CD4-positive, alpha-beta T cell (primary cell): ENCODE measurements around the gene DCP2. TPM values are rescaled to one million over a fixed set of nuclear protein-coding genes. Genes with fewer than 3 reads are reported as not detected.
"Not testable (repeated sequence)": the region's sequence is repeated elsewhere in the genome, so short reads cannot be mapped to it uniquely, and the experiment has no call there.

Source experiments
- ATAC-seq: fragments of 200-7000 bp; cut with Tn5 transposase; one replicate; pipeline ENCODE4 v1.10.0; 2022; ENCODE audit warnings: mild to moderate bottlenecking; ENCODE audit not compliant: poor library complexity
- CTCF ChIA-PET: fragments of 350-600 bp; sonication (Branson Sonifier 250); formaldehyde crosslinking; loops from one replicate; lab custom pipeline; 2021; ENCODE audit warnings: antibody characterized with exemption, inconsistent platforms; lab: Charles Lee
- POLR2A ChIA-PET: fragments of 350-600 bp; sonication (Branson Sonifier 250); formaldehyde crosslinking; loops from one replicate; lab custom pipeline; 2021; ENCODE audit warnings: antibody characterized with exemption, inconsistent platforms; lab: Charles Lee
- DNase-seq, 14 experiments: peaks; one replicate each; pipeline ENCODE4 v3.0.0-alpha.2; 2013 to 2020; ENCODE audit warnings: mixed read lengths in 2 of 14
- H3K27ac ChIP-seq, 2 donors: one replicate each; pipeline versions ENCODE4 v1.5.1 to v1.7.0; 2013; ENCODE audit warnings: low read length in 2 of 2, low read depth in 1 of 2, mild to moderate bottlenecking in 1 of 2
- H3K27me3 ChIP-seq, 2 experiments: 1 replicate in 1 of 2; 2 replicates in 1 of 2; pipeline versions ENCODE4 v1.6.1 to v1.7.0; 2013; ENCODE audit warnings: low read length in 2 of 2, control low read depth in 1 of 2, mild to moderate bottlenecking in 1 of 2, moderate library complexity in 1 of 2; ENCODE audit not compliant: insufficient read depth in 2 of 2, control insufficient read depth in 1 of 2
- H3K36me3 ChIP-seq: one replicate; pipeline ENCODE4 v1.6.1; 2013; ENCODE audit warnings: low read length, control low read depth; ENCODE audit not compliant: insufficient read depth
- H3K4me1 ChIP-seq: one replicate; pipeline ENCODE4 v1.6.1; 2013; ENCODE audit warnings: low read length, control low read depth; ENCODE audit not compliant: insufficient read depth
- H3K4me3 ChIP-seq: one replicate; pipeline ENCODE4 v1.5.1; 2013; ENCODE audit warnings: mild to moderate bottlenecking, low read length, moderate library complexity
- H3K9me3 ChIP-seq, 2 experiments: 1 replicate in 1 of 2; 2 replicates in 1 of 2; pipeline versions ENCODE4 v1.6.1 to v1.7.0; 2013; ENCODE audit warnings: low read length in 2 of 2, mild to moderate bottlenecking in 2 of 2, control low read depth in 1 of 2, moderate library complexity in 1 of 2; ENCODE audit not compliant: control insufficient read depth in 1 of 2, insufficient read depth in 1 of 2
- H3K27ac Mint-ChIP-seq: one replicate; pipeline ENCODE4 v1.8.0; 2020; ENCODE audit warnings: mixed read lengths
- H3K27me3 Mint-ChIP-seq: one replicate; pipeline ENCODE4 v1.8.0; 2021; ENCODE audit warnings: mixed read lengths
- H3K36me3 Mint-ChIP-seq: one replicate; pipeline ENCODE4 v1.8.0; 2021; ENCODE audit warnings: low read depth, mixed read lengths
- H3K4me1 Mint-ChIP-seq: one replicate; pipeline ENCODE4 v1.8.0; 2021; ENCODE audit warnings: low read depth, mixed read lengths
- H3K4me3 Mint-ChIP-seq: one replicate; pipeline ENCODE4 v1.8.0; 2020; ENCODE audit warnings: mild to moderate bottlenecking, mixed read lengths
- H3K9me3 Mint-ChIP-seq: one replicate; pipeline ENCODE4 v1.8.0; 2020; ENCODE audit warnings: mixed read lengths
- intact Hi-C, 2 experiments: fragments of 100-400 bp; cut with DNase I in 1 of 2; cut with micrococcal nuclease in 1 of 2; formaldehyde crosslinking; loops; one replicate each; pipeline versions ENCODE4 v1.15.1 to v1.9.0; 2023 to 2025; cut with DNase I, micrococcal nuclease
- total RNA-seq, 174 experiments: library from RNA in 2 of 174; stranded (reverse) in 2 of 174; gene quantifications; one replicate each; pipeline ENCODE4 v1.2.3 and lab custom pipeline; 2021 to 2026
- TF ChIP-seq, protein P1 (sequence below): fragments of 200-600 bp; IDR thresholded peaks from one replicate; pipeline ENCODE4 v1.8.0; 2022; ENCODE audit warnings: antibody characterized with exemption, mild to moderate bottlenecking

DCP2 gene
- total RNA-seq, 2 experiments from 2014 or later = 86.3 to 87.1 TPM

- intact Hi-C loops = no loop called here
- Mint-ChIP-seq H3K4me3 (no peak overlapping the region), H3K9me3 (no peaks in the 10 kb centered on the region), H3K4me1 (peaks cover 5% of the 10 kb centered on the region), H3K27ac (no peak overlapping the region), H3K27me3 (no peaks in the 10 kb centered on the region), H3K36me3 (no peaks in the 10 kb centered on the region)
- H3K4me1 ChIP-seq = no peaks in the 10 kb centered on the region
- H3K9me3 ChIP-seq = no peaks in the 10 kb centered on the region
- DNase-seq (peak in 1 of 14 experiments; percentile 23), ATAC-seq (no peak)
- H3K4me3 ChIP-seq = no peak overlapping the region
- no peak overlapping the region for H3K27ac ChIP-seq
- ChIA-PET CTCF (no interaction called here), POLR2A (no interaction called here)
- H3K36me3 ChIP-seq = no peaks in the 10 kb centered on the region
- TF ChIP-seq, protein P1, sequence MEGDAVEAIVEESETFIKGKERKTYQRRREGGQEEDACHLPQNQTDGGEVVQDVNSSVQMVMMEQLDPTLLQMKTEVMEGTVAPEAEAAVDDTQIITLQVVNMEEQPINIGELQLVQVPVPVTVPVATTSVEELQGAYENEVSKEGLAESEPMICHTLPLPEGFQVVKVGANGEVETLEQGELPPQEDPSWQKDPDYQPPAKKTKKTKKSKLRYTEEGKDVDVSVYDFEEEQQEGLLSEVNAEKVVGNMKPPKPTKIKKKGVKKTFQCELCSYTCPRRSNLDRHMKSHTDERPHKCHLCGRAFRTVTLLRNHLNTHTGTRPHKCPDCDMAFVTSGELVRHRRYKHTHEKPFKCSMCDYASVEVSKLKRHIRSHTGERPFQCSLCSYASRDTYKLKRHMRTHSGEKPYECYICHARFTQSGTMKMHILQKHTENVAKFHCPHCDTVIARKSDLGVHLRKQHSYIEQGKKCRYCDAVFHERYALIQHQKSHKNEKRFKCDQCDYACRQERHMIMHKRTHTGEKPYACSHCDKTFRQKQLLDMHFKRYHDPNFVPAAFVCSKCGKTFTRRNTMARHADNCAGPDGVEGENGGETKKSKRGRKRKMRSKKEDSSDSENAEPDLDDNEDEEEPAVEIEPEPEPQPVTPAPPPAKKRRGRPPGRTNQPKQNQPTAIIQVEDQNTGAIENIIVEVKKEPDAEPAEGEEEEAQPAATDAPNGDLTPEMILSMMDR = no peak
- H3K27me3 ChIP-seq = no peaks in the 10 kb centered on the region
Measured at GRCh38 chr5:112958093-112959088, 18.2 kb upstream of the DCP2 start.

- H3K9me3 Mint-ChIP-seq, H3K27me3 ChIP-seq, H3K9me3 ChIP-seq, H3K27me3 Mint-ChIP-seq, H3K4me1 ChIP-seq, H3K4me3 Mint-ChIP-seq, H3K36me3 ChIP-seq, H3K27ac ChIP-seq, H3K27ac Mint-ChIP-seq, H3K36me3 Mint-ChIP-seq, H3K4me3 ChIP-seq, ATAC-seq: not testable (repeated sequence)
- peaks cover 13% of the 10 kb centered on the region for H3K4me1 Mint-ChIP-seq
- peak in 1 of 14 experiments; percentile 37 for DNase-seq
- intact Hi-C loops = loop anchor here in 1 of 2 experiments (5.0 to 10.0 kb wide), 2 partner anchors 95 to 408 kb away; partner anchors contain the start of gene SRP19
- ChIA-PET CTCF (interaction anchor here (0.9 kb wide), 1 partner anchor 44 kb away, joined by 3 read pairs; no protein-coding TSS in a partner anchor), POLR2A (interaction anchor here (1.1 to 1.9 kb wide), 2 partner anchors 17 to 42 kb away, joined by 3 to 8 read pairs; partner anchors contain the start of gene DCP2)
Measured at GRCh38 chr5:112959872-112960271, 16.7 kb upstream of the DCP2 start.

DNA sequence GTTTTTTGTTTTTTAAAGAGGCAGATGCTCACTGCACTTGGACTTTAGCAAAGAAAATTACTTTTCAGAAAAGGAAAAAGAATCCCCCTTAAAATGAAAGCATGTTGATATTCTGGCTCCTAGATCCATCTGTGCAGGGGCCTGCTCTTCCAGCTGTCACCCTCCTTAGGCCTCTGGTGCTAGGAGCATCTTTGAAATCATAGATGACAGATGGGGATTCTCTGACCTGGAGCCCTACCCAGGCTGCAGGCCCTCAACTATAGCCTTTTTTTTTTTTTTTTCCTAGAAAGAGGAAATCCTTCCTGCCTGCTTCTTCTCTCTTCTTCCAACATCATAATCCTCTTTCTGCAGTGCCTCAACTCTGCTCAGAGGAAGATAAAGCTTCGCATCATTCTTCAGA lies 16.3 kb upstream of the DCP2 start:
- H3K36me3 Mint-ChIP-seq = no peaks in the 10 kb centered on the region
- no peak for DNase-seq
- intact Hi-C loops = loop anchor here in 1 of 2 experiments (5.0 to 10.0 kb wide), 2 partner anchors 96 to 408 kb away; partner anchors contain the start of gene SRP19
- H3K4me3 Mint-ChIP-seq = no peak overlapping the region
- no peaks in the 10 kb centered on the region for H3K27me3 ChIP-seq
- no peak overlapping the region for H3K27ac ChIP-seq
- H3K36me3 ChIP-seq = no peaks in the 10 kb centered on the region
- TF ChIP-seq, protein P1 = no peak
- CTCF ChIA-PET = interaction anchor here (0.7 to 0.9 kb wide), 2 partner anchors 44 to 785 kb away, joined by 3 read pairs; no protein-coding TSS in a partner anchor
- no peaks in the 10 kb centered on the region for H3K27me3 Mint-ChIP-seq
- H3K9me3 Mint-ChIP-seq = no peaks in the 10 kb centered on the region
- H3K9me3 ChIP-seq = no peaks in the 10 kb centered on the region
- no peak overlapping the region for H3K27ac Mint-ChIP-seq
- peaks cover 13% of the 10 kb centered on the region for H3K4me1 Mint-ChIP-seq
- POLR2A ChIA-PET = interaction anchor here (1.1 to 1.9 kb wide), 2 partner anchors 16 to 42 kb away, joined by 3 to 8 read pairs; partner anchors contain the start of gene DCP2
- no peak for ATAC-seq
- H3K4me1 ChIP-seq = no peaks in the 10 kb centered on the region
- no peak overlapping the region for H3K4me3 ChIP-seq
